Retina (tissue), 1 donor: ENCODE data around the gene RGS9.
A peak's percentile ranks its signal among the peaks of the same experiment; 100 is the strongest.
"Not testable (repeated sequence)": the region's sequence is repeated elsewhere in the genome, so short reads cannot be mapped to it uniquely, and the experiment has no call there.

Experiments
- DNase-seq: peaks from one replicate; pipeline ENCODE4 v3.0.0-alpha.2; 2016

Gene RGS9

DNA sequence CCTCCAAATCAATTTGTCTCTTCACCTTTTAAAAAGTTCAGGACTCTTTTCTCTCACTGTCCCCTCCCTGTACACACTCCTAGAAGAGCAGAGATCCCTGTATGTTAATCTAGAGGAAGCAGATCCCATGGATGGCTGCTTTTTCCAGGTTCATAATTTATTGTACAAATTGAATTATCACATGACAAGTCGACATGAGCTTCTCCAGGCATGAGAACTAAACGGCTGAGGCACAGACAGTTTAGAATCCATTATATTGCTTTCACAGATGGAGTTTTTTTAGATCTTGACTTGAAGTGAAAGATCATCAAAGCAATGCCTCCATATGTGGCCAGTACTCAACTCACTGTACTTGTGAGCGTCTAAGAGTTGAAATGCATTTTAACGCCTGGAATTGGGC lies 47.9 kb downstream of the RGS9 start:
- DNase-seq = no peak

DNA sequence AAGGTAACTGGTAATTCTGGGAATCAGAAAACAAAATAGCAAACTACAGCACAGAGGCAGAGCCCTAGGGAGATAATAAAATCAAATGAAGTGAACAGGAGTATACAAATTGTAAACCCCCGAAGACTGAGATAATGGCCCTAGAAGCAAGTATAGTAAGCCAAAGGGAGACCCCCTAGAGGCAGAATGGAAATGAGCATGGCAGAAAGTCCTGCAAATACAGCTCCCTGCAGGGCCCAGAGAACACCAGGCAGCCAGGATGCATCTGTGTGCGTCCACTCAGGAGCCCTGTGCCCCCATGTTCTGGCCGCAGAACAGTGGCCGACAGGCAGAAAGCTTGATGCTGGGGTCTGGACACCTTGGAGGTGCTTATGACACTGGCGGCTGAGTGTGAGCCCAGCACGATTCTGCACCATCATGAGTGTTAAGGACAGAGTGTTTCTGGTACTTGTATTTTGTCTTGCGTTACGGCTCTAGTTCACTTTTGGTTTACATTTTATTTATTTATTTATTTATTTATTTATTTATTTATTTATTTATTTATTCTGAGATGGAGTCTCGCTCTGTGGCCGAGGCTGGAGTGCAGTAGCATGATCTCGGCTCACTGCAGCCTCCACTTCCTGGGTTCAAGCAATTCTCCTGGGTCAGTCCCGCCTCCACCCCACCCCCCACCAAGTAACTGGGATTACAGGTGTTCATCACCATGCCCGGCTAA lies 48.7 kb downstream of the RGS9 start:
- DNase-seq = peak; percentile 39

DNA sequence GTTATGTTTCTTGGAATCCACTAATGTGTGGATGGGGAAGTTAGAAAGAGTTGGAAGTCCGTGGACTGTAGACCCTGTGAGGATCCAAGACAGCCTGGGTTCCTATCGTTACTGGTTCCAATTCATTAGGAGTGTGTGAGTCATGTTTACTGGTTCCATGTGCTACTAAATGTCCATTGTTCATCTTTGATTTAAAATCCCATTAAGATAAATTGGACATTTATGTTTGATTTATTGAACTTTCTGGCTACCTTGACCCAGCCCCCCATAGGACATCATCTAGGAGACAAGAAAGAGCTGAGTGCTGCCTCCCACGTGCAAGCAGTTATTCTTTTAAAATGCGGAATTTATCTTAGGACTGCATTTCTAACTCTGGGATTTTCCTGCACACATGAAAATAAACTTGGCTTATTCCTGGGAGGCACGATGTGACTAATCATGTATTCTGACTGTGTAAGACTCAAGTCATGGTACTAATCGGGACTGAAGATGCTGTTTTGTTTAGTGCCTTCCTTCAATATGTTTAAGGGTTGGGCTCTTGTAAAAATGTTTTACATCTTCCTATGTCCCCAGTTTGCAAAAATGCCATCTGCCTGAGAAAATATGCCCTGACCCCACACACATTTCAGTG lies 53.4 kb downstream of the RGS9 start:
- no peak for DNase-seq

DNA sequence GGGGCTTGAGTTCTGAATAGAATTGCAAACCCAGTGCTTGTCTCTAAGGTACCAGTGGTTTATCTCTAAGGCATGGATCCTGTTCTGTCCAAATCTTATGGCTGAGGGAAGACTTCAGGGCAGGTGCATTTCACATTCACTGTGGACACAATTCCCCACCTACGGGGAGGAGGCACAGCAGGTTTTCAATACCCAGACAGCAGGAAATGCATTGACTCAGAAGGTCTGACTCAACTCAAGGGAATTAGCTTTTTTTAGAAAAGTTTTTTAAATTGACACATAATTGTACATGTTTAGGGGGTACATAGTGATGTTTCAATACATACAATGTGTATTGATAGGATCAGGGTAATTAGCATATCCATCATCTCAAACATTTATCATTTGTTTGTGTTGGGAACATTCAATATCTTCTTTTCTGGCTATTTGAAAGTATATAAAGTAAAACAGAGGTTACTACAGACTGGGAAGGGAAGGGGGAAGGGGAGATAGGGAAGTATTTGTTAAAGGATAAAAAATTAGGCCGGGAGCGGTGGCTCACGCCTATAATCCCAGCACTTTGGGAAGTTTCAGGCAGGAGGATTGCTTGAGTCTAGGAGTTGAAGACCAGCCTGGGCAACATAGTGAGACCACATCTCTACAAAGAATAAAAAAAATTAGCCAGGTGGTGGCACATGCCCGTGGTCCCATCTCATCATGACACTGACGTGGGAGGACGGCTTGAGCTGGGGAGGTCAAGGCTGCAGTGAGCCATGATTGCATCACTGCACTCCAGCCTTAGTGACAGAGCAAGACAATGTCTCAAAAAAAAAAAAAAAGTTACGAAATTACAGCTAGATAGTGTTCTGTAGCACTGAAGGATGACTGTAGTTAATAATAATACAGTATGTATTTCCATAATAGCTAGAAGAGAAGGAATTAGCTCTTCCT lies 54.9 kb downstream of the RGS9 start:
- DNase-seq = no peak

DNA sequence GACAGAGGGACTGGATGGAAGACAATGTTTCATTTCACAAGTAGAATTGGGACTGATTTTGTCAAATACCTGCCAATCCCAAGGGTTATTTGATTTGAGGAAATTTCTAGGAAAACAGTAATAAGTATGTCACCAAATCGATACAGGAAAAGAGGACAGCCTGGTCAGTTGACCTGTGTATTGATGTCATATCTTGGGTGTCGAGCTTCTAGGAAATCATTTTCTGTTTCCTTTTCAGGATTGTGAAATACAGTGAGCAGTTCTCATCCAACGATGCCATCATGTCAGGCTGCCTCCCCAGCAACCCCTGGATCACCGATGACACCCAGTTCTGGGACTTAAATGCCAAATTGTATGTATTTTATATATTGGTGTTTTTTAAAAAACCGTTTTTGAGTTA lies 56.1 kb downstream of the RGS9 start:
- no peak for DNase-seq

DNA sequence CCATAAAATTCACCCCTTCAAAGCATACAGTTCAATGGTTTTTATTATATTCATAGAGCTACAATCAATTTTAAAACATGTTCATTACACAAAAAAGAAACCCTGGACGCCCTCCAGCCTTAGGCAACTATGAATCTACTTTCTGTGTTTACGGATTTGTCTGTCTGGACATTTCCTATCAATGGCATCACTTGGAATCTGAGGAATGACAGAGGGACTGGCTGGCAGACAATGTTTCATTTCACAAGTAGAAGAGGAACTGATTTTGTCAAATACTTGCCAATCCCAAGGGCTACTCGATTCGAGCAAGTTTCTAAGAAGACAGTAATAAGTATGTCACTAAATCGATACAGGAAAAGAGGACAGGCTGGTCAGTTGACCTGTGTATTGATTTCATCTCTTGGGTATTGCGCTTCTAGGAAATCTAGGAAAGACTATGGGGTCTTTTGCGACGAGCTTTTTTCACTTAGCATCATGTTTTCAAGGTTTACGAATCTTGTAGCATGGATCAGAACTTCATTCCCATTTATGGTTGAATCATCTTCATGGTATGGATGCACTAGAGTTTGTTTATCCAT lies 56.6 kb downstream of the RGS9 start:
- no peak for DNase-seq

DNA sequence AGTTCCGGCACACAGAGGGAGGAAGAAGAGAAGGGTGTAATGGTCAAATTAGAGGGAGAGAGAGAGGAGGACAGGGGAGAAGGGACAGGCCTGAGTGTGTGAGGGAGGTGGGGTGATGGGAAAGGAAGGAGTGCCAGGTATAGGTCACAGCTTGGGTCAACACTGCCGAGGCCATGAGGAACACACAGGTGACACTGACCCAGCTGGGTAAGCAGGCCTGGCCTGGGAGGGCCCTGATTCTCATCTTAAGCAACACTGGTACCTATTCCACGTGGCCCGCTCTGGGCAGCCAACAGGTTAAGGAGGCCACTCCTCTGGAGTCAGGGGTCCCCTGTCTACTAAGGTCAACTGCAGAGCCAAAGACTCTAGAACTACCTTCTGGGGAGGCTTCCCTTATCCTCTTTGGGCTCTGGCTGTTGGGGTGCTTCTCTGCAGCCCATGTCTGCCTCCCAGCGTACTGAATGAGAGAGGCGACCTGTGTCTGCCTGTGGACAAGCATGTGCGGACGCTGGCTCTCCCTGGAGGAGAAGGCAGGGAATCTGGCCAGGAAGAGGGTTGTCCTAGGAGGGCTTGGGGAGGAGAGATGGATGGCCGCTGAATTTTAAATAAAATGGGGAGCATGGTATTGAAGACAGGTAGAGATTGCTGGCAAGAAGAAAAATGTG lies 57.6 kb downstream of the RGS9 start:
- DNase-seq = no peak

DNA sequence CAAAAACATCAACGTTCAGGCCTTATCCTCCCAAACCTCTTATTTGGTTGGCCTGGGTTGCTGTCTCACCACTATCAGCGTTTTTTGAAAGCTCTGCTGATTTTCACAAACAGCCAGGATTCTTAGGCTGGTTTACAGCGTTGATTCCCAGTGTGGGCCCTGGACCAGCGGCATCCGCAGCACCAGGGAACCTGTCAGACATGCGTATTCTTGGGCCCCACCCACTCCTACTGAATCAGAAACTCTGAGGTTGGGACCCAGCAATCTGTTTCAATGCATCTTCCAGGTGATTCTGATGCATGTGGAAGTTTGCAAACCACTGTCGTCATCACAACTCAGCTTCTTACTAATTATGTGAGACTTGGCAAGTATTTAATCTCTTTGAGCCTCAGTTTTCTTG lies 58.5 kb downstream of the RGS9 start:
- no peak for DNase-seq

DNA sequence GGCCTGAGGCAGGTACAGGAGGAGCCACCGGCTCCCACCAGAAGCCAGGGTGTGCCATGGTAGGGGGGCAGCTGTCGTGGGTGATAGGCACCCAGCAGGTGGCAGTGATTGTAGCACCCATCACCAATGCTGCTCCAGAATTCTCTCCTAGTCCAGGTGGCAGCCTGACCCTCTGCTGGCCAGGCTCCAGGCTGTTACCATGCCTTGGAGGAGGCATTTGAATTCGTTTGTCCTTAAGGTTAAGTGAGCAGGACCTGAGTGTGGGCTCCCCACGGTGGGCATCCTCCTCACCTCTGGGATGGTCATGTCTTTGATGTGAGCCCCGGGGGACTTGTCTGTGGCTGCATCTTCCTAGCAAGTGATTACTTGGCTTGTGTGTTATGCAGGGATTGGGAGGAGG lies 59.4 kb downstream of the RGS9 start:
- DNase-seq = no peak

DNA sequence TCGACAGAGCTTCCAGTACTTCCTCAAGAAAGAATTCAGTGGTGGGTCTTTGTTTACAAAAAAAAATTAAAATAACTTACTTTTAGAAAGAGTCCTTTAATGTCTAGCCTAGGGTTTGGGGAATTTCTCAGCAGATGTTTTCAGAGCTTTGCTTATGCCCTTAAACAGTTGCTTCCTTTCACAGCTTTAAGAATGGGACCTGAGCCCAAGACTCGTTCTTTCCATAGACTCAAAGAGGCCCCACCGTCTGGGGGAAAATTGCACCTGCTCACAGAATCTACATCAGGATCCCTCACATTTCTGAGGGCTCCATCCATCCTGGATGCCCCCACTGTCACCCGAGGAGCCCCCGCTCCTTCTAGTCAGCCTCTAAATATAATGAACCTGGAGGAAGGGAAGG lies 60.0 kb downstream of the RGS9 start:
- DNase-seq = no peak

DNA sequence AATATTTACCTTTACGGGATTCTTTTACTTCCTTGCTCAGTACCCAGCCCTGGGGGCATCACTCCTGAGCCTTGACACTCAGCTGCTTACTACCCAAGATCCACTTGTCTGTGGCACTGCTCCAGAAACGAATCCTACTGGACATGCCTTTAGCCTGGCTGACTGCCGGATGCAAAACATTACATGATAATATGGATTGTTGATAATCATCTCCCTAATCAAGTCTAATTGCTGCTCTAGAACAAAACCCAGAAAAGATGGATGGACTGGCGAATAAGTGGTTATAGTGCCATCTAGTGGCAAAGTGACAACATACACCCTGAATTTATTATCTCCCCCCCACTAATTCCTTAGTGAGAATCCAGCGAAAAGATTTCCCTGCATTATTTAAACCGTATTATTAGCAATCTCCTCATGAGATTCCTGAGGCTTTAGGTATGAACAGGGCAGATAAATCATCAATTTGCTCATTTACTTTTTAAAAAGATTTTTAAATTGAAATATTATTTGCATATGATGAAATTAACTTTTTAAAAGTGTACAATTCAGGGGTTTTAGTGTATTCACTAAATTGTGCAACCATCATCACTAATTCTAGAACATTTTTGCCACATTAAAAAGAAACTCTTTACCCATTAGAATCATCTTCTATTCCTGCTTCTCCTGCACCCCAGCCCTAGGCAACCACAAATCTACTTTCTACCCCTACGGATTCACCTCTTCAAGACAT lies 61.6 kb downstream of the RGS9 start:
- DNase-seq = peak; percentile 73

DNA sequence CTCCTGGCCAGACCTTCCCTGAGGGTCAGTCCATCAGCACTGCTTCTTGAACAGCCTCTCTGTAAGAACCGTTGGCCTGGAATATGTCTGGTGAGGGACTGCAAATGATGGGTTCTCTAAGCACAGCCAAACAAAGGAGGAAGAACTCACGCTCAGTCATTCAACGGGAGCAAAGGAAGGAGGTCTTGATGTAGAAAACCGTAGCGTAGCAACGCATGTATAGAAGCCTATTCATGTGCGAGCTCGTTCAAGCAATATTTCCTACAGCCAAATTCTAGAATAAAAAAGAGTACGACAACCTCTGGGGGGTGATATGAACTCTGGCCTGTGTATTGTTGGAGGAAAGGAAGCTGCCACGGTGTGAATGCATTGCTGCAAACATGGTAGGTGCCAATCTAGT lies 64.2 kb downstream of the RGS9 start:
- no peak for DNase-seq

DNA sequence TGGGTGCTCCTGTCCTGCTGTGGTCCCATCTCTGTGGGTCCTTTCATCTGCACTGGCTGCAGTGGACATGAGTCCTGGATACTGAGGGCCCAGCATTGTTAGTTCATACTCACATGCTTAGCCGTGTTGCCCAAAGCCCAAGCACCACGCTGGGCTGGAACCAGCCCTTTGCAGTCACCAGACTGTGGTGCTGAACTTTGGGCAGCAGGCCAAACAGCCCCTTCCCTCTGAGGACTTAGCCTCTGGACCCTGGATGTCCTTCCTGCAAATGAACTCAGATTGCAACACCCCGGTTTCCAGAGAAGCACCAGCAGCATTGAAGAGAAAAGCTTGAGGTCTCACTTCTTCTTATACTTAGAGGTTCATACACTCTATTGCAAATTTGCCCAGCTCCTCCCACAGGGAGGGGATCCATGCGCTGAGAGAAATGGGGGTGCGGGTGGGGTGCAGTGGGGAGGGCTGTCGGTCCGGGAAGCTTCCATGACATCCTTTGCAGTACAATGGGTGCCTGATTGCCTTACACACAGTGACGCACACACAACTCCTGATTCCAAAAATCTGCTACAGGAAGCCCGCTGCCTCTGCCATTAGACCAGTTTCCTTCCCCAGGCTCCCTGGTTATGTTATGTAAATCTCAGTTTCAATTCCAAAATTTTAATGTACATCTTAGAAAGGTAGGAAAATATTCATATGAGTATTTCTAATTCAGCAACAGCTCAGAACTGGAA lies 65.8 kb downstream of the RGS9 start:
- DNase-seq = no peak

DNA sequence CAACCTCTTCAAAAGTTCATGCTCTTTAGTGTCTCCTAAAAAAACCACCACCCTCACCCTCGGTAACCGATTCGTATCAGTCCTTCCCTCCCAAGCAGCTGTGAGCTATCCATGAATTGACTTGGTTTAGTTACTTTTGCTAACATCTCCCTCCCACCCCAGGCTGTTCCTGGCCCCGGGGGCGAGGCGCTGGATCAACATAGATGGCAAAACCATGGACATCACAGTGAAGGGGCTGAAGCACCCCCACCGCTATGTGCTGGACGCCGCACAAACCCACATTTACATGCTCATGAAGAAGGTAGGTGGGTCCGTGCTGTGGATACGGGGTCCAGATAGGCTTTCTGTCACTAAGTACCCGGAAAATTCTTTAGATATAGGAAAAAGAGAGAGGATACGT lies 66.8 kb downstream of the RGS9 start:
- DNase-seq = no peak

DNA sequence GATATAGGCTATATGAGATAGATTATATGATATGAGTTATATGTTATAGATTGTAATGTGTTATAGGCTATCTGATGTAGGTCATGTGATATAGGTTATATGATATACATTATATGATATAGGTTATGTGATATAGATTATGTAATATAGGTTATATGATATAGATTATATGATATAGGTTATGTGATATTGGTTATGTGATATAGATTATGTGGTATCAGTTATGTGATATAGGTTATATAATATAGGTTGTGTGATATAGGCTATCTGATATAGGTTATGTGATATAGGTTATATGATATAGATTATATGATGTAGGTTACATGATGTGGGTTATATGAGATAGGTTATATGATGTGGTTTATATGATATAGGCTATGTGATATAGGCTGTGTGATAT lies 68.5 kb downstream of the RGS9 start:
- DNase-seq = no peak

DNA sequence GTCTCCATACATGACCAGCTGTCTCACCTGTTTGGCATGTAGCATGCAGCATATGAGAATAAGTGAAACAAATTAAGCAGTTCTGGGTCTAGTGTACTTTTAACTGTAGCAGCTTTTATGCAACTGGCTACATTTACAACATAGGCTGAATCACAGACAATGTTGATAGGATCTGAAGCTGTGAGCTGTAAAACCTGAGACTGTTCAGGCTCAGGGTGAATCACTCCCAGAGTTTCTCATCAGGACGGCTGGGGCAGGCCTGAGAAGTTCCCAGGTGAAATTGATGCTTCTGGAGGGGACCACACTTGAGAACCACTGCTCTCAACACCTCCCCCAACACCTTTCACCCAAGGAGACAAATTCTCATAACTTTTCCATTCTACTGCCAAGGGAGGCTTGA lies 70.3 kb downstream of the RGS9 start:
- DNase-seq = not testable (repeated sequence)

DNA sequence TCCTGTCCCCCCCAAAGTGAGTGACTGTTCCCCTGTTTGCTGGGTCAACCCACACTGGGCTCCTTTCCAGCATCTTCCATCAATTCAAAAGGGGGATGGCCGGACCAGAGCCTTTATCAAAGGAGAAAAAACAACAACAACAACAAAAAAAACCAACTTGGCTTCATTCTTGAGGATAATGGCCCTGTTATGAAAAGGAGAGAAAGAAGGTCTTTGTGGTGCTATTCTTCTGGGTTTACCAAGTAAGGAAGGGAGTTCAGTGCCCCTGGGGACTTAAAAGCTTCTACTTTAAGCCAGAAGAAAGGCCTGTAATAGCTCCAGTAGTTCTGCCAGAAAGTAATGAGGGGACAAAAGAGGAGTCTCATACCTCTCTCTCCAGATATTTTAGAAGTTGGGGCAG lies 71.5 kb downstream of the RGS9 start:
- no peak for DNase-seq

DNA sequence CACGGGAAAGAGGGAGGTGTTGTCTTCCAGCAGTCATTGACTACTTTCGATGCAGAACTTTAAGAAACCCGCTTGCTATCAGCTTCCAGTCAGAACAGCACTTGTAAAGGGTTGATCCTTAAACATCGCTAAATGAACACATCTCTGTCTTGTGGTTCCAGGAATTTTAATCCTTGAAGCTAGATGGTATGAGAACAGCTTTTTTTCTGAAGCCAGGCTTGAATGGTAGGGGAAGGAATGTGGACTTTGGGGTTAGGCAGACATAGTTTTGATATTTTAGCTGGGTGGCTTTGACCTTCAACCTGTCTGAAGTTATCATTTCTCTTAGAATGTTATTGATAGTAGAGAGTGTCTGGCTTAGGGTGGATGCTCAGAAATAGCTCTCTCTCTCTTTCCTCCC lies 81.1 kb downstream of the RGS9 start:
- DNase-seq = no peak

DNA sequence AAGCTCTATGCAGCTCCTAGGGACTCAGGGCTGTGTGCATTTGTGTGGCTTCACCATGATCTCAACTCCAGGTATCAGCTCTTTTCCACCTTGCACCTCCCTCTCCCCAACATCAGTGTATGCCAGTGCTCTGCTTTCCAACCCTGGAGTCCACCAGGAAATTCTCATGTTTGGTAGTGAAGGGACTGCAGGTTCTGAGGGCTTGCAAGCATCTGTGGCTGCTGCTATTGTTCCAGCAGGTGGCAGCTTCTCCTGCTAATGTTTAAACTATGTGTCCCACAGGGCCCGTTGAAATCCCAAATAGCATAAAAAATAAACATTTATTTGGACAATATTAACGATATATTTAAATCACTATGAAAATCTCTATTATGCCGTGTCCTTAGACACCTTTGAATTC lies 82.0 kb downstream of the RGS9 start:
- no peak for DNase-seq

DNA sequence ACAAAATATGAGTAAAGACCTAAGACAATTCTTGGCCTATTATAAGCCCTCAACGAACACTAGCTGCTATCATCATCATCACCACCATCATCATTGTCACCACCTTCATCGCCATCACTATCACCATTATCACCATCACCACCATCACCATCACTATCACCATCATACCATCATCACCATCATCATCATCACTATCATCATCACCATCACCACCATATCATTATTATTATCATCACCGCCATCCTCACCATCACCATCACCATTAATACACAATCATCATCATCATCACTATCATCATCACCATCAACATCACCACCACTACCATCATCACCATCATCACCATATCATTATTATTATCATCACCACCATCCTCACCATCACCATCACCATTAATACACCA lies 82.5 kb downstream of the RGS9 start:
- DNase-seq = no peak

DNA sequence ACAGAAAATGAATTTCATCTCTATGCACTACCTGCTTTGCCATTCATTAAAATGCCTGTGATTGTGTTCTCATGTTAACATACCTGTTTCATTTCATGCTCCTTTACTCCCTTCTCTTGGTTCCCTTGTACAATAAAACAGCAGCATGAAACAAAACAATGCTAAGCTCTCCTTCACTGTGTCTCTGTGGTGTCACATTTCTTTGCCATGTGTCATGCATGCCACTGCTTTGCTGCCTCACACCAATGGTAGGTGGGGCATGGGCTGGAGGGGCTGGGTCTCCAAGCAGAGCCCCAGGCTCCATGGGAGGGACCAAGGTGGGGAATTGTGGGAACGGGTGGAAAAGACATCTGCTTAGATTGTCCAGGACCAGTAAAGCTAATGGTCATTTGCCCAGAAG lies 83.6 kb downstream of the RGS9 start:
- DNase-seq = no peak
